ENCODE data around the gene FADS3. TPM values are rescaled to one million over a fixed set of nuclear protein-coding genes. Genes with fewer than 3 reads are reported as not detected.

The FADS3 gene
- total RNA-seq, 1 experiment from 2014 or later: 161 TPM

DNA sequence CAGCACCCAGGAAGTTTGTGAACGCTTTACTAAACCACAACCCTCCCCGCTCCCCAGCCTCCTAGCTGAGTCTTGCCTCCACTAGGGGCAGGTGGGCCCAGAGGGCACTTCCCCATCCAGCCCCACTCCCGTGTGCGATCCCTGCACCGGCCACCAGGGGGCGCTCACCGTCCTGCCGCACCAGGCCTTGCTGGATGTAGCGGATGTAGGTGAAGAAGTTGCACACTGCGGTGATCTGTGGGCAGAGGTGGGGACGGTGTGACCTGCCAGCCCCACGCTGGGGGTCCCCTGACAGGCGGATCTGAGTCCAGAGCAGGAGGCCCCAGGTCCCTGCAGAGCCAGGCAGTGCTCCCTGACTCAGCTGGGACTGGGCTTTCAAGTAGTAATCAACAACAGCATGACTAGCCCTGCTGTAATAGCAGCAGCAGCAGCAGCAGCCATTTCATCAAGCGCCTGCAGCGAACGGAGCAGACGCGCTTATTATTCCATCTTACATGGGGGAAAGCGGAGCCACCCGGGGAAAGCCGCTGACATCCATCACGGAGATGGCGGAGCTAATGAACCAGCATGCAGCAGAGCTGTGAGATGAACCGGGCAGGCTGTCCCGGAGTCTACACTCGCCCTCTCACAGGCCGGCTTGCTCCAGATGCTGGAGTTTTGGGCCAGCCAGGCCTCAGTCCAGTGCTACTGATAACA, 7.9 kb upstream of the FADS3 start:
- Histone ChIP-seq H3K4me3 (no peak overlapping the region), H3K27ac (no peak overlapping the region), H3K27me3 (replicated peaks) (no peaks in the 10 kb centered on the region), H3K9me3 (replicated peaks) (no peaks in the 10 kb centered on the region), H3K36me3 (no peaks in the 10 kb centered on the region), H3K4me1 (replicated peaks) (peaks cover under 1% of the 10 kb centered on the region)
- DNase-seq (ENCODE audit: low read depth in 1 of 2, low spot score in 2 of 2): peak; percentile 92 to 93

DNA sequence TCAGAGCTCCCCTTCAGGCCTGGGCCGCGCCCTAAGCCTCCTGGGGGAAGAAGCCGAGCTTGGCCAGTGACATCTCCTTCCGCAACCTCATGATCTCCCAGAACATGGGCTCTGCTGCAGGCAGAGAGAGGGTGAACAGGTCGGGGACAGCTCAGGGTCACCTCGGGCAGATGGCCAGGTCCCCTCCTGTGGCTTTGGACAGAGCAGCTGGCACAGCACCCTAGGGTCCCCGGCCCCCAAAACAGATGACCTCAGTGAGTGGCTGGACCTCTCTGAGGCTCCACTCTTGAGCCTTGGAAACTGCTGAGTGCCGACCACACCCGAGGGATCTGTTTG, 6.9 kb upstream of the FADS3 start:
- no peak for DNase-seq (ENCODE audit: low read depth in 1 of 2, low spot score in 2 of 2)
- Histone ChIP-seq H3K27me3 (replicated peaks) (no peaks in the 10 kb centered on the region), H3K4me3 (no peak overlapping the region), H3K36me3 (no peaks in the 10 kb centered on the region), H3K4me1 (replicated peaks) (peaks cover 7% of the 10 kb centered on the region), H3K9me3 (replicated peaks) (no peaks in the 10 kb centered on the region), H3K27ac (no peak overlapping the region)

DNA sequence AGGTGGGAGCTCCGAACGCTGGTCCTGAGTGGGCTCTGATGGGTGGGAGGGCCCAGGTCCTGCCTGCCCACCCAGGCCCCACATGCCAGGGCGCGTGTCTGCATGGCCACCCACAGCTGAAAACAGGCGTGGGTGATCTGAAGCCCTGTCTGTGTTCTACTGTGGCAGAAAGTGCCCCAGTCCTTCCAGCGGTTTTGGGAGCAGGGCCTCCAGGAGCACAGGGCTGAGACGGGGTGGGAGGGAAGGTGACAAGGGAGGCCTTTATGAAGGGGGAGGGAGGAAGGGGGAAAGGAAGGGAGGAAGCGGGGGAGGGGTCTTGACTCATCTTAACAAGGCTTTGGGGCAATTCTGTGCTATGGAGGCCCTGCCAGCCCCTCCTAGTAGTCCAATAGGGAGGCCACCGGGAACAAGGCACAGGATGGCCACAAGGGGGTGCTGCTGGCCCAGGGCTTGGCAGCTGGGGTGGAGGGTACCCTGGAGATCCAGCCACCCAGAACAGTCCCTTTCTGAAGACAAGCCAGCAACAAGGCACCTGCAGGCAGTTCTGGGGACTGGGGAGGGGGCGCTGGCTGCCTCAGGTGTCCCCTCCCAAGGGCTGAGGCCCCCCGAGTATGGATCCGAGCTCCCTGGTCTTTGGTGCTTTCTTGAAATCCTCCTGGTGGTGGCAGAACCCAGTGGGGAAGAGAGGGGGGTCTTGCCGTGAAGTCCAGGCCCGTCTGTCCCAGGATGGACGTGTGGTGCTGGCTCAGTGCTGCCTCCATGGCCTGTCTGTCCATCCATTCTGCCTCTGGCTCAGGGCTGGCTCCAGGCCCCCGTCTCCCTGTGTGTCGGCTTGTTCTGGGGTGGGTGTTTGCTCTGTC, 6.3 kb upstream of the FADS3 start:
- DNase-seq (ENCODE audit: low read depth in 1 of 2, low spot score in 2 of 2): peak; percentile 71 to 88
- H3K4me1 ChIP-seq (replicated peaks): peaks cover 7% of the 10 kb centered on the region
- no peaks in the 10 kb centered on the region for H3K27me3 ChIP-seq (replicated peaks)
- no peak overlapping the region for H3K27ac ChIP-seq
- H3K9me3 ChIP-seq (replicated peaks): no peaks in the 10 kb centered on the region
- no peak overlapping the region for H3K4me3 ChIP-seq
- H3K36me3 ChIP-seq: no peaks in the 10 kb centered on the region

DNA sequence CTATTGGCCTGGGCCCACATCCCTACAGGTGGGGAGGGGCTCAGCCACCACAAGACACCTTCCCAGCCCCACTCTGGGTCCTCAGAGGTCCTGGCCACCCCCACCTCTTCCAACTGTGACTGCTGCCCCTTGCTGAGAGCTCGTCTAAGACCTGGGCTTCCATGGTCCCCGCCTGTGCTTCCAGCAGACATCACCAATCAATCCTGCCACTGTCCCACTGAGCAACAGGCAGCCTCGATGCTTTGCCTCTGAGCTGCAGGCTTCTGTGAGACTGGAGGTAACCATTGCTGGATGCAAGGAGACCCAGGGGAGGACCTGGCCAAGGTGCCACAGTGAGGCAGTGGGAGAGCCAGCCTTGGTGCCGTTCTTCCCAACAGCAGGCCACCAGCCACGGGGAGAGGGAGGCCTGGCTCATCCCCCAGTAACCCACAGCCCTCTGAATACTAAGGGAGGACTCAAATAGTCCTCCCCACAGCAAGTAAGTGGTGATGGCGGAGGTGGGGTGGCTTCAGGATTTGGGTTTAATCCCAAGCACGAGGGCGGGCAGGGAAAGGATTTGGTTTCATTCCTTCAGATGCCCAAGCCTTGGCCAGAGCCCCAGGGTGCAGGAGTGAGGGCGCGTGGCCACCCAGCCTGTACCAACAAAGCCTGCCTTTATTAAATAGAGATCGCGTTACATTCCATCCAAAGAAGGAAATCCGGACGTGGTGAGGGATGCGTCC, 5.5 kb upstream of the FADS3 start:
- H3K27ac ChIP-seq: no peak overlapping the region
- no peak overlapping the region for H3K4me3 ChIP-seq
- DNase-seq (ENCODE audit: low read depth in 1 of 2, low spot score in 2 of 2): no peak
- H3K27me3 ChIP-seq (replicated peaks): no peaks in the 10 kb centered on the region
- no peaks in the 10 kb centered on the region for H3K9me3 ChIP-seq (replicated peaks)
- H3K4me1 ChIP-seq (replicated peaks): peaks cover 8% of the 10 kb centered on the region
- H3K36me3 ChIP-seq: no peaks in the 10 kb centered on the region

DNA sequence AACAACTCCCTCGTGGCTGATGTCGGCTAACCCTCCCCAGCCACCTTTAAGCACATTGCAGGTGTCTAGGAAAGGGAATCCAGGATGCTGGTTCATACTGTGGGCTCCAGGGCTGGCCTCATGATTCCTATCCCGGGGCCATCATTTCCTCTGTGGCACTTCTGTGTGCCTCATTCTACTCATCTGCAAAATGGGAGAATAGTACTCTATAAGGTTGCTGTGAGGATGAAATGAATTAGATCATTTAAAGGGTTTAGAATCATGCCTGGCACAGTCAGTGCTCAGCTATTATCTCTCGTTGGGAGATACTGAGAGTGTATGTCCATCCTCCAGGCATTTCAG, 4.3 kb upstream of the FADS3 start:
- H3K36me3 ChIP-seq: peaks cover 6% of the 10 kb centered on the region
- no peaks in the 10 kb centered on the region for H3K9me3 ChIP-seq (replicated peaks)
- peaks cover 16% of the 10 kb centered on the region for H3K4me1 ChIP-seq (replicated peaks)
- H3K27ac ChIP-seq: no peak overlapping the region
- no peak overlapping the region for H3K4me3 ChIP-seq
- no peaks in the 10 kb centered on the region for H3K27me3 ChIP-seq (replicated peaks)
- no peak for DNase-seq (ENCODE audit: low read depth in 1 of 2, low spot score in 2 of 2)

DNA sequence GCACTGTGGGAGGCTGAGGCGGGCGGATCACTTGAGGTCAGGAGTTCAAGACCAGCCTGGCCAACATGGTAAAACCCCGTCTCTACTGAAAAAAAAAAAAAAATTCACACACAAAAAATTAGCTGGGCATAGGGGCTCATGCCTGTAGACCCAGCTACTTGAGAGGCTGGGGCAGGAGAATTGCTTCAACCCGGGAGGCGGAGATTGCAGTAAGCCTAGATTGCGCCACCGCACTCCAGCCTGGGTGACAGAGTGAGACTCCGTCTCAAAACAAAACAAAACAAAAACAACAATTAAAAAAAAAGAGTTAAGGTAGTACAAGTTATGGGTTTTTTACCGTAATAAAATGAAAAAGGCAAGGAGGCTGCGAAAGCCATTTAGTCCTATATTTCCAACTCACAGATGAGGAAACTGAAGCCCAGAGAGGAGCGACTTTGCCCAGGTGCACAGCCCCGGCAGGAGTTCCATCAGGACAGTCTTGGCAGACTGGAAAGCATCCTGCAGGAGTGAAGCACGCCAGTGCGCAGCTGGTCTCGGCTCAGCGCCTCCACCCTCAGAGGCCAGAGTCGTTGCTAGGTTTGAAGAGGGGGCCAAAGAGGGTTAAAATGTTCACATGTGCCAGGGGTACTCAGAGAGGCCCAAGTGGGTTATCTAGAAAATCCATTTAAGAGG, 3.8 kb upstream of the FADS3 start:
- Histone ChIP-seq H3K27ac (no peak overlapping the region), H3K27me3 (replicated peaks) (no peaks in the 10 kb centered on the region), H3K9me3 (replicated peaks) (no peaks in the 10 kb centered on the region), H3K4me1 (replicated peaks) (peaks cover 21% of the 10 kb centered on the region), H3K36me3 (peaks cover 8% of the 10 kb centered on the region), H3K4me3 (no peak overlapping the region)
- DNase-seq (ENCODE audit: low read depth in 1 of 2, low spot score in 2 of 2): no peak

DNA sequence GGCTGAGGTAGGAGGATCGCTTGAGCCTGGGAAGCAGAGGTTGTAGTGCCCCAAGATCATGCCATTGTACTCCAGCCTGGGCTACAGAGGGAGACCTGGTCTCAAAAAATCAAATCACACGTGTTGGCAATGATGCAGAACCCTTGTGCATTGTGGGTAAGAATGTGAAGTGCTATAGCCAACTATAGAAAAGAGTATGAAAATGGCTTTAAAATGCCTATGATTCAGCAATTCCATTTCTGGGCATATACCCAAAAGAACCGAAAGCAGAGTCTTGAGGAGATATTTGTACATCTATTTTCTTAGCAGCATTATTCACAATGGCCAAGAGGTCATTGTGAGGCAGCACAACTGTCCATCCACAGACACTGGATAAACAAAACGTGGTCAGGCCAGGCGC, 2.6 kb upstream of the FADS3 start:
- H3K27ac ChIP-seq: no peak overlapping the region
- DNase-seq (ENCODE audit: low read depth in 1 of 2, low spot score in 2 of 2): peak in 1 of 2 experiments; percentile 66
- no peaks in the 10 kb centered on the region for H3K9me3 ChIP-seq (replicated peaks)
- no peaks in the 10 kb centered on the region for H3K27me3 ChIP-seq (replicated peaks)
- H3K4me1 ChIP-seq (replicated peaks): peaks cover 31% of the 10 kb centered on the region
- no peak overlapping the region for H3K4me3 ChIP-seq
- H3K36me3 ChIP-seq: peaks cover 20% of the 10 kb centered on the region

DNA sequence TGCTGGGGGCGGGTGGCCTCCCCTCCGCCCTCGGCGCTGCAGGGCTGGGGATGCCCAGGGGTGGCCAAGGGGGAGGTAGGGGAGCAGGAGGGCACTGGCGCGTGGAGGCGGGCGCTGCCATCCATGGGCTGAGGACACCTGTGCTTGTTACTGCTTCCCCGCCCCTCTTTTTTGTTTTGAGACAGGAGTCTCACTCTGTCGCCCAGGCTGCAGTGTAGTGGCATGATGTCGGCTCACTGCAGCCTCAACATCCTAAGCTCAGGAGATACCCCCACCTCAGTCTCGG, 683 bp upstream of the FADS3 start:
- DNase-seq (ENCODE audit: low read depth in 1 of 2, low spot score in 2 of 2): no peak
- H3K27ac ChIP-seq: no peak overlapping the region
- H3K36me3 ChIP-seq: peaks cover 37% of the 10 kb centered on the region
- no peaks in the 10 kb centered on the region for H3K27me3 ChIP-seq (replicated peaks)
- peaks cover 48% of the 10 kb centered on the region for H3K4me1 ChIP-seq (replicated peaks)
- peaks cover 1% of the 10 kb centered on the region for H3K9me3 ChIP-seq (replicated peaks)
- peak overlapping the region; percentile 91 for H3K4me3 ChIP-seq

DNA sequence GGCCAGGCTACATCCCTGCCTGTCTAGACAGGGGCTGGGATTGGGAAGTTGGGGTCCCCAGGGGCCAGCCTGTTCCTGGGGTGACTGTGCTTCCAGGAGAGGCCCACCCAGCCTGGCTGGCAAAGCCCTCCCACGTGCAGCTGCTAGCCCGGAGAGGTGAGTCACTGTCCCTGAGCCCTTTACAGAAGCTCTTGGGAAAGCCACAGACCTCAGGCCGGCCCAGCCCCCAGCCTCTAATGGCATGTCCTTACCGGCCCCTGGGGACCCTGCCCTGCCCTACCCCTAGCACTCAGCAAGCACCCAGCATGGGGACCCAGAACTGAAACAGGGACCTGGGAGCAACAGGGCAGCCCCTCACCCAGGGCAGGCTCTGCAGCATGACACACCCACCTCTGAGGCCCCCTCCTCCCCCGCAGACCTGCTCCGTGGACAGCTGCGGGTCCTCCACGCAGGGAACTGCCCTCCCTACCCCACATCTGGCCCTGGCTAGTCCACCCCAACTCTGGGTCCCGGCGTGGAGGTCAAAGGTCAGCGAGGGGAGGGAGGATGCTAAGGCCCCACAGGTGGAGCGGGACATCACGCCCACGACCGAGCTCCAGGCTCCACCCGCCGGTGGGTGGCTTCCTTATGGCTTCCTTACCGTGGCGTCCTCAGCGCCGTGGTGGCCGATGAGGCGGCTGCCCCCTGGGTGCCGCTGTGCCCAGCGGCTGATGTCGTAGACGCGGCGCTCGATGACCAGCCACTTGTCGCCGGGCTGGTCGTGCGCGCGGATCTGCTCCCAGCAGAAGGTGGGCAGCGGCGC, 615 bp downstream of the FADS3 start:
- DNase-seq (ENCODE audit: low read depth in 1 of 2, low spot score in 2 of 2): peak; percentile 86 to 96
- H3K4me1 ChIP-seq (replicated peaks): peaks cover 48% of the 10 kb centered on the region
- no peaks in the 10 kb centered on the region for H3K27me3 ChIP-seq (replicated peaks)
- H3K4me3 ChIP-seq: peak overlapping the region; percentile 91
- H3K36me3 ChIP-seq: peaks cover 50% of the 10 kb centered on the region
- peak overlapping the region; percentile 3; the same call in 1 of the 2 replicates for H3K27ac ChIP-seq
- peaks cover 6% of the 10 kb centered on the region for H3K9me3 ChIP-seq (replicated peaks)

DNA sequence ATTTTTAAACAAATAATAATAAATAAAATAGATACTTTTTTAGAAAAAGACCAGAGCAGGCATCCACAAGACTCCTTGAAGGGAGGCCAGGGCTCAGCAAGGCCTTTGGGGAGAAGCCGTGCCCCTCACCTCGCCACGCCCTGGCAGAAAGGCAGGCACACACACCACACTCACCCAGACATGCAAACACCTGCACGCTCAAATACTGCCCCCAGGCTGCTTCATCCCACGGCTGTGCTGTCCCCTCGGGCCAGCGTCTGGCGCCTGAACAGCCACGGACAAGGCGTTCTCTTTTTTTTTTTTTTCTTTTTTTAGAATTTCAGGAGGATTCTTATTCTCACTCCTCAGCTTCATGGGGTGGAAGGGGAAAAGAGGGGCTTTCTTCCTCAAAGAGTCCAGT, 1.5 kb downstream of the FADS3 start:
- DNase-seq (ENCODE audit: low read depth in 1 of 2, low spot score in 2 of 2): no peak
- Histone ChIP-seq H3K9me3 (replicated peaks) (peaks cover 6% of the 10 kb centered on the region), H3K4me3 (peak overlapping the region; percentile 91), H3K36me3 (peaks cover 57% of the 10 kb centered on the region), H3K4me1 (replicated peaks) (peaks cover 48% of the 10 kb centered on the region), H3K27me3 (replicated peaks) (no peaks in the 10 kb centered on the region), H3K27ac (no peak overlapping the region)

DNA sequence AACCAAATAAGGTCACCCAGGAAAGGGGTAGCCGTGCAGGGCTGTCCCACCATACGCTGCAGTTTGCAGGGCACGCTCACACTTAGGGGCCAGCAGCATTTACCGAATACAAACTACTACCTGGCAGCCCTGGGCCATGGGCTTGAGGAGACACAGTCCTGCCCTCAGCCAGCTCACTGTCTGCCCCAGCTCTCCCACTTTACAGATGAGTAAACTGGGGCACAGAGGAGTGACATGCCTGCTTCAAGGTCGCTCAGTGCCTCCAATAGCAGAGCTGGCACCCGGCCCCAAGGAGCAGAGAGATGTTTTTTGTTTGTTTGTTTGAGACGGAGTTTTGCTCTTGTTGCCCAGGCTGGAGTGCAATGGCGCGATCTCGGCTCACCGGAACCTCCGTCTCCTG, 2.8 kb downstream of the FADS3 start:
- Histone ChIP-seq H3K9me3 (replicated peaks) (peaks cover 6% of the 10 kb centered on the region), H3K4me1 (replicated peaks) (peaks cover 42% of the 10 kb centered on the region), H3K36me3 (peaks cover 69% of the 10 kb centered on the region), H3K27ac (peak overlapping the region; percentile 33), H3K4me3 (no peak overlapping the region), H3K27me3 (replicated peaks) (no peaks in the 10 kb centered on the region)
- DNase-seq (ENCODE audit: low read depth in 1 of 2, low spot score in 2 of 2): no peak

DNA sequence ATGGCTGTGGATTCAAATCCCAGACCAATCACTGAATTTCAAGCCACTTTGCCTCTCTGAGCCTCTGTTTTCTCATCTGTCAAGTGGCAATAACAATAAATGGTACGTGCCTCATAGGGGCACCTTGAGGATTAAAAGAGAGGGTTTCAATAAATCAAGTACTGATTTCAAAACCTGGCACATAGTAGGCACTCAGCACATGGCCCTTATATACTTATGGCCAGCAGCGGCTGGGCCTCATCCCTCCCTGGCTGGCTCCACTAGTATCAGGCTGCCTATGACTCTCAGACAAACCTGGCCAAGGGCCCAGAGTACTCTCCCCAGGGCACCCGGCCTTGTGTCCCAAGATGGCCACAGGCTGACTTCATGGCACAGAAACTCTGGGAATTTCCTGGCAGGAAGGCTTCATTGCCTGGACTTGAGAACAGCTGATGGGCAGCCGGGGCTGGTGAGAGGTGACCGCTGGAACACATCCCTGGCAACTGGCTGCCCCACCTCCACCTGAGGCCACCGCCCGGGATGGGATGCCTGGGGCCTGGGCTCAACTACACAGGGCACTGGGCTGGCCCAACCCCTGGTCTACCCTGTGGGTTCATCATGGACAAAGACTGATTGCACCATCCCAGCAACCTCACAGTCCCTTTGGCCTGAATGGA, 3.4 kb downstream of the FADS3 start:
- Histone ChIP-seq H3K9me3 (replicated peaks) (peaks cover 6% of the 10 kb centered on the region), H3K4me1 (replicated peaks) (peaks cover 42% of the 10 kb centered on the region), H3K36me3 (peaks cover 75% of the 10 kb centered on the region), H3K4me3 (no peak overlapping the region), H3K27me3 (replicated peaks) (no peaks in the 10 kb centered on the region), H3K27ac (peak overlapping the region; percentile 33)
- peak; percentile 75 to 86 for DNase-seq (ENCODE audit: low read depth in 1 of 2, low spot score in 2 of 2)

DNA sequence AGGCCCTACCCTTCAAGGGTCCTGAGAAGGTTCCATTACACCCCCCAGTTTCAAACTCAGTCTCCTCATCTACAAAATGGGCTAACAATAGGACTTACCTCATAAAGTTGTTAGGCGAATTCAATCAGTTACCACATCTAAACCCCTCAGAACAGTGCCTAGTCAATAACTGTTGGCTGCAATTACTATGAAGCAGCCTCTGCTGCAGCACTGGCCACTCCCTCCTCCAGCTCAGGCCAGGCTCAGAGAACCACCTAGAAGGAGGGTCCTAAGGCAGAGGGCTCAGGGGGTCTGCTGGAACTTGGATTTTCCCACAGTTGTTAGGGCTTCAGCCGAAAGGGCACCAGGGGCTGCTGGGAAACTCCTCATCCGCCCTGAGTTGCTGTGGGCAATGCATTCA, 4.7 kb downstream of the FADS3 start:
- Histone ChIP-seq H3K4me1 (replicated peaks) (peaks cover 49% of the 10 kb centered on the region), H3K9me3 (replicated peaks) (peaks cover 6% of the 10 kb centered on the region), H3K4me3 (no peak overlapping the region), H3K27ac (no peak overlapping the region), H3K27me3 (replicated peaks) (no peaks in the 10 kb centered on the region), H3K36me3 (peaks cover 83% of the 10 kb centered on the region)
- no peak for DNase-seq (ENCODE audit: low read depth in 1 of 2, low spot score in 2 of 2)
